PC-3 (cell line): ENCODE data around the gene AHSA1.

ENCODE experiments used
- CTCF ChIP-seq: fragments of 300-600 bp; sonication (generic); conservative IDR thresholded peaks from 2 replicates; pipeline ENCODE4 v1.5.1; 2017; ENCODE audit warnings: antibody characterized with exemption, low read depth, mild to moderate bottlenecking, low read length
- EZH2phosphoT487 ChIP-seq: fragments of 300-600 bp; sonication (generic); IDR thresholded peaks from 2 replicates; pipeline ENCODE4 v1.6.1; 2018; ENCODE audit warnings: mild to moderate bottlenecking, antibody characterized with exemption, low read length, borderline replicate concordance

GRCh38 chr14:77511486-77512162, 53.7 kb downstream of the AHSA1 start:
- TF ChIP-seq CTCF (no peak), EZH2phosphoT487 (no peak)
